Stomach (tissue), 4 donors: ENCODE measurements around the gene SARM1.

Source experiments
- POLR2A ChIP-seq, 4 donors: fragments of 450-650 bp; IDR thresholded peaks; one replicate each; pipeline ENCODE4 v1.6.1; 2016; ENCODE audit warnings: antibody characterized with exemption in 4 of 4, control low read depth in 2 of 4, mild to moderate bottlenecking in 1 of 4, moderate library complexity in 1 of 4
- POLR2AphosphoS5 ChIP-seq, 3 donors: sonication (generic); formaldehyde crosslinking; IDR thresholded peaks; one replicate each; pipeline ENCODE4 v1.6.1; 2016; ENCODE audit warnings: antibody characterized with exemption in 3 of 3
- TF ChIP-seq, protein P1 (sequence below), 7 experiments: fragments of 450-650 bp in 4 of 7; fragments of 200-600 bp in 3 of 7; sonication (generic) in 3 of 7; IDR thresholded peaks; one replicate each; pipeline ENCODE4 v1.5.1; 2016 to 2019; ENCODE audit warnings: antibody characterized with exemption in 7 of 7, control low read depth in 2 of 7, mild to moderate bottlenecking in 1 of 7

DNA sequence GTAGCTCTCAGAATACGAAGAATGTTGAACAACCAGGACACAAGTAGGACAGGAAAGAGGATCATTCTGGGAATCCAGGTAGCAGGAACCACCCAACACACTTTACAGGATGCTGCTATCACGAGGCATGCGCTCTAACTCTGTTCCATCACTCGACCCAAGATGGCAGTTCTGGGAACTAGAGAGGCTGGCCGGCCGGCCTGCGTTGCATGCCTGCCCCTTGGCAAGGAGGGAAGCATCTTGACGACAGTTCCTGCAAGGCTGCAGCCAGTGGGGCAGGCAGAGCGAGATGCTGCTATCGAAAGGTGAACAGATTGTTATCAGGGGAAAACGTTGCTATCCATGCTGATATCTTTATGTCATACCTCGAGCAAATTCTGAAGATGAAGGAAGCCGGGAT is 53.7 kb downstream of the SARM1 start:
- TF ChIP-seq, protein P1, sequence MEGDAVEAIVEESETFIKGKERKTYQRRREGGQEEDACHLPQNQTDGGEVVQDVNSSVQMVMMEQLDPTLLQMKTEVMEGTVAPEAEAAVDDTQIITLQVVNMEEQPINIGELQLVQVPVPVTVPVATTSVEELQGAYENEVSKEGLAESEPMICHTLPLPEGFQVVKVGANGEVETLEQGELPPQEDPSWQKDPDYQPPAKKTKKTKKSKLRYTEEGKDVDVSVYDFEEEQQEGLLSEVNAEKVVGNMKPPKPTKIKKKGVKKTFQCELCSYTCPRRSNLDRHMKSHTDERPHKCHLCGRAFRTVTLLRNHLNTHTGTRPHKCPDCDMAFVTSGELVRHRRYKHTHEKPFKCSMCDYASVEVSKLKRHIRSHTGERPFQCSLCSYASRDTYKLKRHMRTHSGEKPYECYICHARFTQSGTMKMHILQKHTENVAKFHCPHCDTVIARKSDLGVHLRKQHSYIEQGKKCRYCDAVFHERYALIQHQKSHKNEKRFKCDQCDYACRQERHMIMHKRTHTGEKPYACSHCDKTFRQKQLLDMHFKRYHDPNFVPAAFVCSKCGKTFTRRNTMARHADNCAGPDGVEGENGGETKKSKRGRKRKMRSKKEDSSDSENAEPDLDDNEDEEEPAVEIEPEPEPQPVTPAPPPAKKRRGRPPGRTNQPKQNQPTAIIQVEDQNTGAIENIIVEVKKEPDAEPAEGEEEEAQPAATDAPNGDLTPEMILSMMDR (IDR thresholded peaks at IDR 0.05), result no peak
- TF ChIP-seq POLR2A (IDR thresholded peaks at IDR 0.05) (no peak), POLR2AphosphoS5 (IDR thresholded peaks at IDR 0.05) (no peak)
